Muscle layer of duodenum (tissue), 2 donors: ENCODE results near the gene ELP6.
A peak's percentile ranks its signal among the peaks of the same experiment; 100 is the strongest.

Experiments used
- H3K27ac ChIP-seq: one replicate; pipeline ENCODE4 v1.7.0; 2013; ENCODE audit warnings: mild to moderate bottlenecking, low read length
- H3K27me3 ChIP-seq: one replicate; pipeline ENCODE4 v1.7.0; 2013; ENCODE audit warnings: low read depth, mild to moderate bottlenecking, control low read depth, low read length
- H3K36me3 ChIP-seq, 2 donors: one replicate each; pipeline ENCODE4 v1.7.0; 2013; ENCODE audit warnings: low read length in 2 of 2, control low read depth in 1 of 2, mild to moderate bottlenecking in 1 of 2; ENCODE audit not compliant: insufficient read depth in 2 of 2, control insufficient read depth in 1 of 2
- H3K4me1 ChIP-seq, 2 donors: one replicate each; pipeline ENCODE4 v1.7.0; 2013; ENCODE audit warnings: low read length in 2 of 2, mild to moderate bottlenecking in 2 of 2, control low read depth in 1 of 2, moderate library complexity in 1 of 2; ENCODE audit not compliant: insufficient read depth in 2 of 2, control insufficient read depth in 1 of 2
- H3K4me3 ChIP-seq, 2 donors: one replicate each; pipeline ENCODE4 v1.7.0; 2013; ENCODE audit warnings: low read length in 2 of 2, low read depth in 1 of 2, mild to moderate bottlenecking in 1 of 2
- H3K9me3 ChIP-seq, 2 donors: one replicate each; pipeline ENCODE4 v1.7.0; 2013; ENCODE audit warnings: low read length in 2 of 2, control low read depth in 1 of 2, mild to moderate bottlenecking in 1 of 2; ENCODE audit not compliant: control insufficient read depth in 1 of 2
- donor health status: healthy.

The ELP6 gene, protein sequence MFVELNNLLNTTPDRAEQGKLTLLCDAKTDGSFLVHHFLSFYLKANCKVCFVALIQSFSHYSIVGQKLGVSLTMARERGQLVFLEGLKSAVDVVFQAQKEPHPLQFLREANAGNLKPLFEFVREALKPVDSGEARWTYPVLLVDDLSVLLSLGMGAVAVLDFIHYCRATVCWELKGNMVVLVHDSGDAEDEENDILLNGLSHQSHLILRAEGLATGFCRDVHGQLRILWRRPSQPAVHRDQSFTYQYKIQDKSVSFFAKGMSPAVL

DNA sequence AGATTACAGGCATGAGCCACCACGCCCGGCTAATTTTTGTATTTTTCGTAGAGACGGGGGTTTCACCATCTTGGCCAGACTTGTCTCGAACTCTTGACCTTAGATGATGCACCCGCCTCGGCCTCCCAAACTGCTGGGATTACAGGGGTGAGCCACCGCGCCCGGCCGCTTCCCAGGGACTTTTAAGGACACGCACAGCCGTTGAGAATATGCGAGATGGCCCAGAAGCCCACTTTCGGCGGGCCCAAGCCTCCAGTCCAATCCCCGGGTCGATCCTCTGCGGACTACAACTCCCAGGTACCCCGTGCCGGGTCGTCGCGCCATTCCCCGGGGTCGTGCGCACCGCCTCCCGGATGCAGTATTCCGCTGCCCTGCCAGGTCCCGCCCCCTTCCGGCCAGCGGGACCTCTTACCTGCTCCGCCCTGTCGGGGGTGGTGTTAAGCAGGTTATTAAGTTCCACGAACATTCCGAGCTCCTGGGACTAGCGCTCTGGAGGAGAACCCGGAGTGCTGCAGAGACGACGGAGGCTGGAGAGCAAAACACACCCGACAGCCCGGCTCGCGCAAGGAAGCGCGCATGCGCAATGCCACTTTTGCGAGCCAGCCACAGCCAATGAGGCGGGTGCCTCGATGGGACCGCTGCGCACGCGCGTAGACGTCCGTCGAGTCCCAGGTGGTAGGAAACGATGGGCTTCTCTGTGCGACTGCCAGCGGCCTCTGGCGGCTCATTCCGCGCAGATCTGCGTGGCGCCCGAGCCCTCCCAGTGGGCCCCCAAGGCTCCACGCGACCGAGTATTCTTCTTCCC is at the start of gene ELP6:
TSS of gene ELP6 (minus strand) at position 588 of the 805 bp plus-strand sequence. CDS start at position 466, 122 bp downstream.
- Histone ChIP-seq H3K27ac (peak within 1 kb of the TSS; percentile 89), H3K9me3 (no peaks in the 10 kb centered on the region), H3K36me3 (peaks cover 6 to 10% of the 10 kb centered on the region in 2 donors), H3K4me3 (peak within 1 kb of the TSS; percentile 85 to 88), H3K27me3 (no peaks in the 10 kb centered on the region), H3K4me1 (peaks cover 0 to 10% of the 10 kb centered on the region in 2 donors)

DNA sequence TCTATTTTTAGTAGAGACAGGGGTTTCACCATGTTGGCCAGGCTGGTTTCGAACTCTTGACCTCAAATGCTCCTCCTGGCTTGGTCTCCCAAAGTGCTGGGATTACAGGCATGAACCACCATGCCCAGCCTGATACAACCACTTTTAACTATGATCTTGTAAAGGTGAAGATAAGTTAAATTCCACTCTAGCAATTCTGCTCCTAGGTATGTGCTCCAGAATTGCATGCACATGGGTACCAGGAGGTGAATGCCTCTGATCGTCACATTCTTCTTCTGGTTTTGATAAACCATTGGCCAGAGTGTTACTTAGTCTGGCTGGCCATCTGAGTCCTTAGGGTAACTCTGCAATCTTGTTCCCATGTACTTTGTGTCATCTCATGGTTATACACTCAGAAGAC is 42.8 kb upstream of the ELP6 start:
- Histone ChIP-seq H3K27ac (no peak overlapping the region), H3K27me3 (no peaks in the 10 kb centered on the region), H3K9me3 (no peaks in the 10 kb centered on the region), H3K36me3 (no peaks in the 10 kb centered on the region), H3K4me3 (no peak overlapping the region), H3K4me1 (no peaks in the 10 kb centered on the region)

DNA sequence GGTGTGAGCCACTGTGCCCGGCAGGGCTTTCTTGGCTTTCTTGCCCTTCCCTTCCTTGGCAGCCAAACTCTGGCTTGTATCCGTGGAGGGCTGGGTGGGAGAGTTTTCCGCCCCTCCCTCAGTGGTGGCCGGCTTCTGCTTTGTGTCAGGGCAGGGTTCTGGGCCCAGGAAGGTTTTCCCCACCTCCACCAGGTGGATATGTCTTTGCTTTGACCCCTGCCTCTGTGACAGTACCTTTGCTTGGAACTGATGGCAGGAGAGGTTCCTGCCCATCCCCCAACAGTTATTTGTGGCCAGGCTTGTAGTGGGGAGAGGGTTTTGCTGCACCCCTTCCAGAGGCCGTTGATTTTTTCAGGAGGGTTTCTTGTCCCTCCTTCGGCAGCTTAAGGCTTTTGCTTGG is 40.8 kb upstream of the ELP6 start:
- H3K36me3 ChIP-seq = no peaks in the 10 kb centered on the region
- no peaks in the 10 kb centered on the region for H3K9me3 ChIP-seq
- no peaks in the 10 kb centered on the region for H3K4me1 ChIP-seq
- H3K27me3 ChIP-seq = no peaks in the 10 kb centered on the region
- no peak overlapping the region for H3K4me3 ChIP-seq
- H3K27ac ChIP-seq = no peak overlapping the region

DNA sequence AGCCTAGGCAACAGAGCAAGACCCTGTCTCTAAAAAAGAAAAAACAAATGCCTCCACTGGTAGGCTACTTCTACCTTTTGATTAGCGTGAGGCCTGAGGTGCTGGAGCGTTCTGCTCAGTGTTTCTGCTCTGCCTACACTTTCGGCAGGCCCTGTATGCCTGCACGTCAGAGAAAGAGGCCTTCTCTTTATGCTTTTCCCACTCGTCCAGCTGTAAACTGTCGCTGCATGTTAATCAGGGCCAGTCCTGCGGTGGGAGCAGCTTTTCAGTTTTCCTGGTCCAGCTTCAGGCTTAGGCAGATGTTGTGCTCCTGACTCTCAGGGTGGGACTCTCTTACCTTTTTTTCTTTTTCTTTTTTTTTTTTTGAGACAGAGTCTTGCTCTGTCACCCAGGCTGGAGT is 39.9 kb upstream of the ELP6 start:
- no peak overlapping the region for H3K4me3 ChIP-seq
- no peaks in the 10 kb centered on the region for H3K36me3 ChIP-seq
- H3K27ac ChIP-seq = no peak overlapping the region
- H3K9me3 ChIP-seq = no peaks in the 10 kb centered on the region
- no peaks in the 10 kb centered on the region for H3K27me3 ChIP-seq
- no peaks in the 10 kb centered on the region for H3K4me1 ChIP-seq

DNA sequence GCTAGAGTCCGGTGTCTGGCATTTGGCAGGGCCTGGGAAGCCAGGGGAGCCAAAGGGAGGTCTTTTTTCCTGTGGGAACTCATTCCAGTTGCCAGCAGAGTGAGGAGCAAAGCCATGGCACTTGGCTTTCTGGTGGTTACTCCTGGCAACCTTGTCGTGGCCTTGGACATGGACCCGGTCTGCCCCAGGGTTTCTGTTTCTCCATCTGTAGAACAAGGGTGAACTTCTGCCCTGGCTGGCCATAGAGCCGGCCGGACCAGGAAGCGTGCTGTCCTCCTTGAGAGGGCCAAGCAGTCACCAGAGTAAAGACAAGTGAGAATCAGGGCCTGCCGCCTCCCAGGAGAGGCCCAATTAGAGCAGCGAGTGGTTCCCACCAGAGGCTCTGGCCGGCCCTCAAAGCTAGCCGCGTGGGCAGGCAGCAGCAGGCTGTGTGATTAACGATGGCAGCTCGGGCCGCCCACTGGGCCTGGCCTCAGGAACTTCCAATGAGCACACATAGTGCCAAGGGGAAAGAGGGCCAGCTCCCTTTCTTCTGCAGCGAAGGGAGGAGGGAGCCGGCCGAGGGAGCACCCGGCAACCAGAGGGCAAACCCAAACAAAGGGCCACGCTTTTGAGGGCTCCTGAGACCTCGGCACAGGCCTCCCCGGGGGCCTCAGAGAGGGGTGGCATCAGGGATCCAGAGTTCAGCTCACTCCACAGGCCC is 29.1 kb upstream of the ELP6 start:
- H3K27me3 ChIP-seq = no peaks in the 10 kb centered on the region
- no peaks in the 10 kb centered on the region for H3K9me3 ChIP-seq
- H3K36me3 ChIP-seq = no peaks in the 10 kb centered on the region
- H3K4me1 ChIP-seq = peaks cover 0 to 14% of the 10 kb centered on the region in 2 donors
- no peak overlapping the region for H3K27ac ChIP-seq
- H3K4me3 ChIP-seq = no peak overlapping the region

DNA sequence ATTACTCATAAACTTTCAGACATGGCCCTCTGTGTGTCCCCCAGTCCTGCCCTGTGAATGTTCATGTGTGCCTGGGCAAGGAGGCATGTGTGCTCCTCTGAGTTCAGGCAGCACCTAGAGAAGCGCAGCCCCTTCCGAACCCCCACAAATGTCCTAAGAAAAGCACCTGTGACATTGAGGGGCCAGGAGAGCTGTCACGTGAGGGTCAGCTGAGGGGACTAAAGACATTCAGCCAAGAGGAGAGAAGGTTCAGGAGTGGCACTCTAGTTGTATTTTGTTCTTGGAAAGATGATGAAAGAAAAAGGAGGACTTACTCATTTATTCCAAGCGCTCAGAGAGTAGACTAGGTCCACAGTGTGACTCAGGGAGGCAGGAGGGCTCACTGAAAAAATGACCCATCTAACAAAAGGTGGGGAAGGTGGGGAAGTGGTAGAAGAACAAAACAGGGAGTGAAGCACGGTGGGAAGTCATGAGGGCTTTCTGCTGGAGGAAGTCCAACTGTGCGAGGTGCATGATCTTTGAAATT is 28.1 kb upstream of the ELP6 start:
- H3K36me3 ChIP-seq = no peaks in the 10 kb centered on the region
- H3K27me3 ChIP-seq = no peaks in the 10 kb centered on the region
- no peak overlapping the region for H3K4me3 ChIP-seq
- no peaks in the 10 kb centered on the region for H3K9me3 ChIP-seq
- H3K4me1 ChIP-seq = peaks cover 0 to 14% of the 10 kb centered on the region in 2 donors
- H3K27ac ChIP-seq = no peak overlapping the region

DNA sequence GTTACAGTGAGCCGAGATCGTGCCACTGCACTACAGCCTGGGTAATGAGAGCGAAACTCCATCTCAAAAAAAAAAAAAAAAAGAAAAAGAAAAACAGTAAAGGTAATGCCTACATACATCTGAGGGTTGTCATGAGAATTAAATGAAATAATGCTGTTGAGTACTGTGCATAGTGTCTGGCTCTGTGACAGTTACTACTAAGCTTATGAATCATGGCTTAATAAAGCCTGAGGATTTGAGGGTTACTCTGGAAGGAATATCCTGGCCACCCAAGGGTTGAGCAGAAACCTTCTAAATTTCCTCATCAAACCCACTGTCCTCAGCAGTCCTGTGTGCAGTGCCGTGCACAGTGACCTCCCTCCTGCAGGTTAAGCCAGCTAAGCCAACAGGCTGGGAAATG is 26.8 kb upstream of the ELP6 start:
- H3K36me3 ChIP-seq = no peaks in the 10 kb centered on the region
- H3K9me3 ChIP-seq = no peaks in the 10 kb centered on the region
- no peak overlapping the region for H3K27ac ChIP-seq
- H3K4me3 ChIP-seq = no peak overlapping the region
- peaks cover 0 to 14% of the 10 kb centered on the region in 2 donors for H3K4me1 ChIP-seq
- no peaks in the 10 kb centered on the region for H3K27me3 ChIP-seq

DNA sequence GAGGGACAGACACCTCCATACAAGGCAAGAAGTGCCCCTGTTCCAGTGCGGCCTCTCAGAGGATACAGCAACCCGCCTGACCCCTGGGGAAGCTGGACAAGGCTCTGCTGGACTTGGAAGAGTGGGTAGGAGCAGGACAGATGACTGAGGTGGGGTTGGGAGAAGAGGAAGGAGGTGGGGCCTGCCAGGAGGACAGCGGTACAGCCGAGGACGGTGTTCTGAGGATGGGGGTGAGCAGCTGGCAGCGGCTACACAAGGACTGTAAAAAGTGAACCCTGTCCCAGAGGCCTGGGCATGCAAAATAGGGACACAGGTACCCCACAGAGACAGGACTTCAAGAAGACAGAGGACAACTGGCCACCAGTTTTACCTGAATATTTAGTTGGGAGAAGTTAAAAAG is 23.5 kb upstream of the ELP6 start:
- Histone ChIP-seq H3K4me1 (peaks cover 0 to 2% of the 10 kb centered on the region in 2 donors), H3K9me3 (no peaks in the 10 kb centered on the region), H3K4me3 (no peak overlapping the region), H3K27me3 (no peaks in the 10 kb centered on the region), H3K27ac (no peak overlapping the region), H3K36me3 (no peaks in the 10 kb centered on the region)

DNA sequence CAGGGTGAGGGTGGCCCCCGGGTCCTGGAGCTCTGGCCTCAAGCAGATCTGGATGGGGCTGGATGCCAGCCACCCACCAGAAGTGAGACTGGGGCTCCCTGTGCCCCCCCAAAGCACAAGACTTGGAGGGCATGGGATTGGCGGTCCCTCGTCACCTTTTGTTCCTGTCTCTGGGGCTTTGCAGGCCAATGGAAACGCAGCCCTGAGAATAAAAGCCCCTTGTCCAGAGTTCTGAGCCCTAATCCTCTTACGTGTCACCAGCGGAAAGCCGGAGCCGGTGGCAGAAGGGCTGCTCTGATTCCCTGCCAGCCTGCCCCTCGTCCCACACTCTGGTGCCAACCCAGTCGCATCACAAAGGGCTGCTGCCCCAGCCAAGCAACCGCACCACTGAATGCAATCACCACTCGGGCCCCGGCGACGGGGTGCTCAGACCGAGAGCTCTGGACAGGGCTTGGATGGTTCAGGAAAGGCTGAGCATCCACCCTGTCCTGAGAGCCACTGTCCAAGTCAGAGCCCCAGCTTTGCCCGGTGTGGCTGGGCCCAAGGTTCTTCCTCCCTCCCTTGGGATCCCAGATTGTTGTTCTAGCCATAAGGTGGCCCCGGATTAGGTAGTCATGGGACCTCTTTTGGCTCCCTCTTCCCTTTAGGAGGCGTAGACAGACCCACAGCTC is 22.8 kb upstream of the ELP6 start:
- no peaks in the 10 kb centered on the region for H3K27me3 ChIP-seq
- H3K27ac ChIP-seq = no peak overlapping the region
- no peaks in the 10 kb centered on the region for H3K4me1 ChIP-seq
- H3K4me3 ChIP-seq = no peak overlapping the region
- no peaks in the 10 kb centered on the region for H3K36me3 ChIP-seq
- no peaks in the 10 kb centered on the region for H3K9me3 ChIP-seq

DNA sequence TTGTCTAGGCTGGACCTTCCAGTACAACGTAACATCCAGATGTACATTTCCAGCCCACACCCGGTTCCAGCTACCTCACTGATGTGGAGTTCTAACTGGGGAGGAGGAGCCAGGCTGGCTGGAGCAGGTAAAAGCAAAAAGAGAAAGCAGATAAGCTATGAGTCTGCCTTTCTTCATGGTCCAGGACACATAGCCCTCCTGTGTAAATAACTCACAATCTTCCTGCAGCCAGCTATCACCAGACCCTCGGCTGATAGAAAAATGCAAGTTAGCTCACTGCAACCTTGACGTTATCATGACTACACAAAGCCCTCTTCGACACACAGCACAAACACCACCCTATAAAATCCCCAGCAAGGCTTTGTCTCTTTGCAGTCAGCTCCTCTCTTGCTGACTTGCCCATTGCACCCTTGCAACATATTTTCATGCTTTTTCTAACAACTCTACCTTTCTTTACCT is 20.5 kb upstream of the ELP6 start:
- H3K27ac ChIP-seq = no peak overlapping the region
- no peaks in the 10 kb centered on the region for H3K9me3 ChIP-seq
- H3K4me1 ChIP-seq = no peaks in the 10 kb centered on the region
- H3K36me3 ChIP-seq = no peaks in the 10 kb centered on the region
- H3K4me3 ChIP-seq = no peak overlapping the region
- H3K27me3 ChIP-seq = no peaks in the 10 kb centered on the region

DNA sequence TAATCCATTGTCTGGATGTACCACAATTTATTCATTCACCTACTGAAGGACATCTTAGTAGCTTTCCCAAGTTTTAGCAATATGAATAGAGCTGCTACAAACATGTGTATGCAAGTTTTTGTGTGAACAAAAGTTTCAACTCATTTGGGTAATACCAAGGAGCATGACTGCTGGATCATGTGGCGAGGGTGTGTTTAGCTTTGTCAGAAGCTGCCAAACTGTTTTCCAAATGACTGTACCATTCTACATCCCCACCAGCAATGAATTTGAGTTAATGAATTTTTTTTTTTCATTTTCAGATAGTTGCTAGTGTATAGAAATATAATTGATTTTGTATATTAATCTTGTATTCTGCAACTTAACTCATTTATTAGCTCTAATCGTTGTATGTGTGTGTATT is 20.0 kb upstream of the ELP6 start:
- H3K36me3 ChIP-seq = no peaks in the 10 kb centered on the region
- H3K27me3 ChIP-seq = no peaks in the 10 kb centered on the region
- no peak overlapping the region for H3K27ac ChIP-seq
- H3K4me3 ChIP-seq = no peak overlapping the region
- no peaks in the 10 kb centered on the region for H3K9me3 ChIP-seq
- H3K4me1 ChIP-seq = no peaks in the 10 kb centered on the region
